Stomach (tissue), 4 donors: ENCODE data around the gene SMURF1.

Experiments used
- POLR2A ChIP-seq, 4 donors: fragments of 450-650 bp; IDR thresholded peaks; one replicate each; pipeline ENCODE4 v1.6.1; 2016; ENCODE audit warnings: antibody characterized with exemption in 4 of 4, control low read depth in 2 of 4, mild to moderate bottlenecking in 1 of 4, moderate library complexity in 1 of 4
- POLR2AphosphoS5 ChIP-seq, 3 donors: sonication (generic); formaldehyde crosslinking; IDR thresholded peaks; one replicate each; pipeline ENCODE4 v1.6.1; 2016; ENCODE audit warnings: antibody characterized with exemption in 3 of 3
- TF ChIP-seq, protein P1 (sequence below), 7 experiments: fragments of 450-650 bp in 4 of 7; fragments of 200-600 bp in 3 of 7; sonication (generic) in 3 of 7; IDR thresholded peaks; one replicate each; pipeline ENCODE4 v1.5.1; 2016 to 2019; ENCODE audit warnings: antibody characterized with exemption in 7 of 7, control low read depth in 2 of 7, mild to moderate bottlenecking in 1 of 7

DNA sequence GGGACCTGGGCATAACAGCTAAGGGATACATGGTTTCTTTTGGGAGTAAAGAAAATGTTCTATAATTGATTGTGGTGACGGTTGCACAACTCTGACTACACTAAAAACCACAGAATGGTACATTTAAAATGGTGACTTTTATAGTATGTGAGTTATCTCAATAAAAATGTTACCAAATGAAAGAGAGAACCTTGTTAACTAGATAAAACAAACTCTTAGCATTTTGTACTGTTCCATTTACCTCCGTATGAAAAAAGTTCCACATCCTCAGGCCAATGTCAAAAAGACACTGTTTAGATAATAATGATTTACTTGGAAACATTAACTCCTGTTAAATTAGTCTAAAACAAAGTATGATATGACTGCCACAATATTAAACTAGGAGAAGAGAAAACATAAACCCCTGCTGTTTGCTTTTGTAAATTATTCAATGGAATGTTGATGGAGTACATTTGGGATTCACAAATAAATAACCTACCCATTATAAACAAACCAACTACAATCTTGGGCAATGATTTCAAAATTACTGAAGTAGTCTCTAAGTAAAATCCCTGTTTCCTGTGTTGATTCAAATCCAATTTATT is 60.7 kb downstream of the SMURF1 start:
- TF ChIP-seq, protein P1, sequence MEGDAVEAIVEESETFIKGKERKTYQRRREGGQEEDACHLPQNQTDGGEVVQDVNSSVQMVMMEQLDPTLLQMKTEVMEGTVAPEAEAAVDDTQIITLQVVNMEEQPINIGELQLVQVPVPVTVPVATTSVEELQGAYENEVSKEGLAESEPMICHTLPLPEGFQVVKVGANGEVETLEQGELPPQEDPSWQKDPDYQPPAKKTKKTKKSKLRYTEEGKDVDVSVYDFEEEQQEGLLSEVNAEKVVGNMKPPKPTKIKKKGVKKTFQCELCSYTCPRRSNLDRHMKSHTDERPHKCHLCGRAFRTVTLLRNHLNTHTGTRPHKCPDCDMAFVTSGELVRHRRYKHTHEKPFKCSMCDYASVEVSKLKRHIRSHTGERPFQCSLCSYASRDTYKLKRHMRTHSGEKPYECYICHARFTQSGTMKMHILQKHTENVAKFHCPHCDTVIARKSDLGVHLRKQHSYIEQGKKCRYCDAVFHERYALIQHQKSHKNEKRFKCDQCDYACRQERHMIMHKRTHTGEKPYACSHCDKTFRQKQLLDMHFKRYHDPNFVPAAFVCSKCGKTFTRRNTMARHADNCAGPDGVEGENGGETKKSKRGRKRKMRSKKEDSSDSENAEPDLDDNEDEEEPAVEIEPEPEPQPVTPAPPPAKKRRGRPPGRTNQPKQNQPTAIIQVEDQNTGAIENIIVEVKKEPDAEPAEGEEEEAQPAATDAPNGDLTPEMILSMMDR (IDR thresholded peaks at IDR 0.05): no peak
- TF ChIP-seq POLR2A (IDR thresholded peaks at IDR 0.05) (no peak), POLR2AphosphoS5 (IDR thresholded peaks at IDR 0.05) (no peak)
